ENCODE data around the gene LNPK. TPM values are rescaled to one million over a fixed set of nuclear protein-coding genes. Genes with fewer than 3 reads are reported as not detected.

LNPK gene
- total RNA-seq, result 10 to 100 TPM; 14.3 to 23.9 (median 15.6) TPM

GRCh38 chr2:176001916-176002687, at the start of gene LNPK:
Gene LNPK, minus strand, starts transcription at chr2:176002267. Its CDS starts 6,683 bp downstream, at chr2:175995584.
- Histone ChIP-seq H3K4me1 (peaks cover 0 to 9% (median 5%) of the 10 kb centered on the region in 4 donors), H3K36me3 (no peaks in the 10 kb centered on the region), H3K4me3 (peak within 1 kb of the TSS; percentile 74 to 95 (median 77)), H3K9me3 (no peaks in the 10 kb centered on the region), H3K27me3 (no peaks in the 10 kb centered on the region), H3K27ac (peak within 1 kb of the TSS; percentile 53 to 90 (median 82))
- TF ChIP-seq POLR2A (IDR thresholded peaks at IDR 0.05) (peak; percentile 82 to 93), CTCF (IDR thresholded peaks at IDR 0.05) (peak in 1 of 6 experiments; percentile 11)
- DNase-seq, result peak; percentile 87 to 98 (median 96)

DNA sequence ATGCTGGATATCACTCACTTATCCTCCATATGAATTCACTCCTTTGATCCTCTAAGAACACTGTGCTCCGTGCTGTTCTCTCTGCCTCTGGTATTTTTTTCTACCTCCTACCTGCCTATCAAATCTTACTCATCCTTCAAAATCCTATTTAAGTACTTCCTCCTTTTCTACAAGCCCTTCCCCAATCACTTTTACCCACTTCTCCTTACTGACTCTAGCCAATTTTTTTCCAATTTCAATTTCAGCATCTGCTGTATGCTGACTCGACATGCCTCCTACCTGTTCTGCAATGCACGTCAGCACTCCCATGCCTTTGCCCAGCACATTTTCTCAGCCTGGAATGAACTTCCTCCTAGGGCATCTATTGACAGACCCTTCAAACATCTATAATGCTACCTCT, 37.3 kb upstream of the LNPK start:
- H3K4me1 ChIP-seq, result no peaks in the 10 kb centered on the region
- TF ChIP-seq POLR2A (IDR thresholded peaks at IDR 0.05), result no peak
- no peak for TF ChIP-seq CTCF (IDR thresholded peaks at IDR 0.05)
- DNase-seq, result no peak
- no peaks in the 10 kb centered on the region for H3K9me3 ChIP-seq
- no peak overlapping the region for H3K27ac ChIP-seq
- no peaks in the 10 kb centered on the region for H3K36me3 ChIP-seq
- H3K27me3 ChIP-seq, result no peaks in the 10 kb centered on the region
- H3K4me3 ChIP-seq, result no peak overlapping the region

DNA sequence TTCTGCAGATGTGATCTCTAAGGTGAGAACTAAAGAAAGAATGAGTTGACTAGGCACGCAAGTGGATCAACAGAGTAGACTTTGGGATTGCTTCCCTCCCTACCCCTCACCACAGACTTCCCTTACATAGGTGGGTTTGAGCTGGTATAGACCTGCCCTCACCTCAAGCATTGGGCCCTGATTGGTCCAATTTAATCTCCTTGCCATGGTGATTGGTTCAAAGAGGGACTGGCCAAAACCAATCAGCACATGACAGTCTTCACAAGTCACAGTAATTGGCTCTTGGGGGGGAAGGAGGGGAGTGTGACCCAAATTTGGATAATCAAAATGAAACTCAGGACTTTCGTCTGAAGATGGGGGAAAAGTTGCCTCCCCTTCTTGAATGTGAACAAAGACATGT, 36.6 kb upstream of the LNPK start:
- no peak overlapping the region for H3K27ac ChIP-seq
- DNase-seq, result no peak
- H3K27me3 ChIP-seq, result no peaks in the 10 kb centered on the region
- no peaks in the 10 kb centered on the region for H3K9me3 ChIP-seq
- H3K4me3 ChIP-seq, result no peak overlapping the region
- TF ChIP-seq POLR2A (IDR thresholded peaks at IDR 0.05), result no peak
- TF ChIP-seq CTCF (IDR thresholded peaks at IDR 0.05), result no peak
- no peaks in the 10 kb centered on the region for H3K4me1 ChIP-seq
- H3K36me3 ChIP-seq, result no peaks in the 10 kb centered on the region

- H3K4me1 ChIP-seq, result no peaks in the 10 kb centered on the region
- no peak for DNase-seq
- no peaks in the 10 kb centered on the region for H3K27me3 ChIP-seq
- no peaks in the 10 kb centered on the region for H3K9me3 ChIP-seq
- no peak overlapping the region for H3K27ac ChIP-seq
- H3K36me3 ChIP-seq, result no peaks in the 10 kb centered on the region
- TF ChIP-seq CTCF (IDR thresholded peaks at IDR 0.05), result no peak
- no peak for TF ChIP-seq POLR2A (IDR thresholded peaks at IDR 0.05)
- H3K4me3 ChIP-seq, result no peak overlapping the region
Observed at GRCh38 chr2:176035013-176035691, 33.1 kb upstream of the LNPK start.

- Histone ChIP-seq H3K4me3 (no peak overlapping the region), H3K4me1 (no peaks in the 10 kb centered on the region), H3K36me3 (no peaks in the 10 kb centered on the region), H3K27ac (no peak overlapping the region), H3K27me3 (no peaks in the 10 kb centered on the region), H3K9me3 (no peaks in the 10 kb centered on the region)
- no peak for TF ChIP-seq CTCF (IDR thresholded peaks at IDR 0.05)
- no peak for DNase-seq
Observed at GRCh38 chr2:176027806-176028205, 25.7 kb upstream of the LNPK start.

Measured in Peyer's patch (tissue), 4 donors.